Heart left ventricle (tissue), 16 donors: ENCODE results near the gene TTC6. TPM values are rescaled to one million over a fixed set of nuclear protein-coding genes. Genes with fewer than 3 reads are reported as not detected.

ENCODE experiments used
- ATAC-seq, 4 donors: fragments of 200-7000 bp; cut with Tn5 transposase; one replicate each; pipeline ENCODE4 v1.9.1; 2020 to 2022; ENCODE audit warnings: moderate library complexity in 4 of 4, mild to moderate bottlenecking in 3 of 4, moderate number of reproducible peaks in 1 of 4
- DNase-seq, 5 donors: peaks; one replicate each; pipeline ENCODE4 v3.0.0-alpha.2; 2020
- H3K27ac ChIP-seq, 12 donors: fragments of 200-600 bp; sonication (generic) in 4 of 12; one replicate each; pipeline versions ENCODE4 v1.5.0 to v1.8.0; 2016 to 2022; ENCODE audit warnings: mild to moderate bottlenecking in 2 of 12
- H3K27me3 ChIP-seq, 9 donors: fragments of 200-600 bp; sonication (generic) in 2 of 9; one replicate each; pipeline versions ENCODE4 v1.5.1 to v1.8.0; 2016 to 2022; ENCODE audit warnings: mild to moderate bottlenecking in 3 of 9
- H3K36me3 ChIP-seq, 9 donors: fragments of 200-600 bp; sonication (generic) in 2 of 9; one replicate each; pipeline versions ENCODE4 v1.5.0 to v1.8.0; 2018 to 2022; ENCODE audit warnings: mild to moderate bottlenecking in 2 of 9
- H3K4me1 ChIP-seq, 12 donors: fragments of 200-600 bp; sonication (generic) in 4 of 12; one replicate each; pipeline versions ENCODE4 v1.5.0 to v1.8.0; 2016 to 2022; ENCODE audit warnings: mild to moderate bottlenecking in 3 of 12
- H3K4me3 ChIP-seq, 12 donors: fragments of 200-600 bp; sonication (generic) in 4 of 12; one replicate each; pipeline versions ENCODE4 v1.5.0 to v1.8.0; 2017 to 2022; ENCODE audit warnings: mild to moderate bottlenecking in 9 of 12, moderate library complexity in 4 of 12
- H3K9me3 ChIP-seq, 12 donors: fragments of 200-600 bp; sonication (generic) in 4 of 12; one replicate each; pipeline versions ENCODE4 v1.5.0 to v1.8.0; 2016 to 2022; ENCODE audit warnings: mild to moderate bottlenecking in 1 of 12
- POLR2A ChIP-seq, 2 donors: fragments of 450-650 bp; IDR thresholded peaks; one replicate each; pipeline ENCODE4 v1.6.1; 2017; ENCODE audit warnings: antibody characterized with exemption in 2 of 2, mild to moderate bottlenecking in 2 of 2, moderate library complexity in 2 of 2
- WGBS, 4 donors: extraction: QIAGEN DNeasy Blood & Tissue Kit in 2 of 4; methylation state at CpG; one replicate each; pipeline versions ENCODE4 v1.1.5 to v1.1.7; 2013 to 2018; 5-methylcytosine and 5-hydroxymethylcytosine counted together
- intact Hi-C, 10 donors: fragments of 100-400 bp; cut with DNase I; formaldehyde crosslinking; loops; one replicate each; pipeline versions ENCODE4 v1.11.1 to v1.14.2; 2022
- polyA plus RNA-seq, 2 donors: library from polyadenylated mRNA; stranded (reverse); fragments of 200-250 nt; gene quantifications; one replicate each; pipeline ENCODE4 v1.2.3, GENCODE V29; 2013
- total RNA-seq, 9 donors: library from RNA; depleted of rRNA in 2 of 9; stranded (reverse); fragments of >200 nt in 2 of 9; fragmentation: NEBNext Ultra II Directional in 3 of 9; extraction: Animal tissue kit (Norgen Biotek cat#: 25700) in 3 of 9; gene quantifications; one replicate each; pipeline versions ENCODE4 v1.1.0 to v1.2.4, GENCODE V29; 2016 to 2023
- TF ChIP-seq, protein P1 (sequence below), 12 donors: fragments of 200-600 bp; sonication (generic) in 4 of 12; IDR thresholded peaks; one replicate each; pipeline versions ENCODE4 v1.5.0 to v1.8.0; 2018 to 2022; ENCODE audit warnings: antibody characterized with exemption in 12 of 12, mild to moderate bottlenecking in 5 of 12
- donor health status: ischemic (EF 13 %, LVEDD 7.1; RV severe dilation, severe dysfunction).
- donor health status: healthy with polysubstance abuse.
- donor health status: DM: no; HTN: yes; CAD: no.
- donor health status: DM: no; HTN: no; CAD: no.
- donor health status: ischemic (EF 25% LVEDD 6.9; RV normal size, moderate dysfunction).
- donor health status: ischemic (EF 25% LVEDD 5.7; RV mildly dilated, moderate dysfunction).
- donor health status: healthy.
- donor health status: DM: yes; HTN: yes; CAD: no.
- donor health status: ischemic (EF 35%, LVEDD 5.7; RV mildly dilated, moderate dysfunction).
- donor health status: nonischemic (EF 11% LVEDD 7.7; RV severe dilation, severe dysfunction).
- donor health status: DM: yes; HTN: yes; CAD: no.
- donor health status: PGD.
- donor health status: ischemic (EF 29% LVEDD 5.4; RV normal size, mild dysfunction).
- donor health status: nonischemic (EF 23%, LVEDD 6.1; RV moderate dilation, normal function).

TTC6 gene
- total and polyA plus RNA-seq, 11 donors: not detected

- ATAC-seq (peak in 1 of 4 donors; percentile 30), DNase-seq (no peak)
- intact Hi-C loops: loop anchor here in 4 of 10 donors (10.0 kb wide), 2 partner anchors 351 to 931 kb away; partner anchors contain the start of gene PAX9 (in 2 of the 4)
- Histone ChIP-seq H3K27ac (no peak overlapping the region), H3K9me3 (no peaks in the 10 kb centered on the region), H3K4me1 (peaks cover 0 to 67% (median 25%) of the 10 kb centered on the region in 12 donors), H3K36me3 (no peaks in the 10 kb centered on the region), H3K27me3 (peaks cover 79 to 98% (median 95%) of the 10 kb centered on the region in 9 donors), H3K4me3 (peak overlapping the region in 10 of 12 donors; percentile 11 to 46 (median 34))
- no peak for TF ChIP-seq POLR2A (IDR thresholded peaks at IDR 0.05)
- TF ChIP-seq, protein P1, sequence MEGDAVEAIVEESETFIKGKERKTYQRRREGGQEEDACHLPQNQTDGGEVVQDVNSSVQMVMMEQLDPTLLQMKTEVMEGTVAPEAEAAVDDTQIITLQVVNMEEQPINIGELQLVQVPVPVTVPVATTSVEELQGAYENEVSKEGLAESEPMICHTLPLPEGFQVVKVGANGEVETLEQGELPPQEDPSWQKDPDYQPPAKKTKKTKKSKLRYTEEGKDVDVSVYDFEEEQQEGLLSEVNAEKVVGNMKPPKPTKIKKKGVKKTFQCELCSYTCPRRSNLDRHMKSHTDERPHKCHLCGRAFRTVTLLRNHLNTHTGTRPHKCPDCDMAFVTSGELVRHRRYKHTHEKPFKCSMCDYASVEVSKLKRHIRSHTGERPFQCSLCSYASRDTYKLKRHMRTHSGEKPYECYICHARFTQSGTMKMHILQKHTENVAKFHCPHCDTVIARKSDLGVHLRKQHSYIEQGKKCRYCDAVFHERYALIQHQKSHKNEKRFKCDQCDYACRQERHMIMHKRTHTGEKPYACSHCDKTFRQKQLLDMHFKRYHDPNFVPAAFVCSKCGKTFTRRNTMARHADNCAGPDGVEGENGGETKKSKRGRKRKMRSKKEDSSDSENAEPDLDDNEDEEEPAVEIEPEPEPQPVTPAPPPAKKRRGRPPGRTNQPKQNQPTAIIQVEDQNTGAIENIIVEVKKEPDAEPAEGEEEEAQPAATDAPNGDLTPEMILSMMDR (IDR thresholded peaks at IDR 0.05): no peak
- 3 to 5% (median 4%) methylated on average over 45 to 46 of the region's 46 CpGs for WGBS, 4 donors
Measured at GRCh38 chr14:37595809-37596621, 586 bp downstream of the TTC6 start.

GRCh38 chr14:37596790-37597472 lies 1.5 kb downstream of the TTC6 start:
- Histone ChIP-seq H3K36me3 (no peaks in the 10 kb centered on the region), H3K9me3 (no peaks in the 10 kb centered on the region), H3K4me1 (peaks cover 0 to 61% (median 24%) of the 10 kb centered on the region in 12 donors), H3K27ac (no peak overlapping the region), H3K4me3 (no peak overlapping the region), H3K27me3 (peaks cover 79 to 98% (median 95%) of the 10 kb centered on the region in 9 donors)
- intact Hi-C loops: loop anchor here in 4 of 10 donors (10.0 kb wide), 2 partner anchors 352 to 932 kb away; partner anchors contain the start of gene PAX9 (in 2 of the 4)
- TF ChIP-seq, protein P1 (IDR thresholded peaks at IDR 0.05): no peak
- TF ChIP-seq POLR2A (IDR thresholded peaks at IDR 0.05): no peak
- ATAC-seq (no peak), DNase-seq (no peak)
- WGBS, 4 donors: 7 to 16% (median 9%) methylated on average over 7 of the region's 7 CpGs

DNA sequence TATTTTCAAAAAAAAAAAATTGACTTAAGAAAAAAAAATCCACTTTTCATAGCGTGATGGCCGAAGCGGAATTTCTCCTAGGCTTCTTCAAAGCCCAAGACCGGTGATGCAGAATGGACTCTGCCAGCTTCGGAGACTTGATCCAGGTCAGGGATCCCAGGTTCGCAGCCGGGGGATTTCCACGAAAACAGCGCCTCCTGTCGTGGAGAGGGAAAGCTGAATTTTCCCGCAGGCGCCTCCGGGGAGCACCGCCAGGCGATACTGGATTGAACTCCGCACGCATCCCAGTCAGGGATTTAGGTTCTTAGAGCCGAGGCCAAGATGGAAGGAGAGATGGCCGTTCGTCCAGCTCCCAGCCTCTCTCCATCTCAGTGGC lies 2.1 kb downstream of the TTC6 start:
- TF ChIP-seq POLR2A (IDR thresholded peaks at IDR 0.05): no peak
- TF ChIP-seq, protein P1 (IDR thresholded peaks at IDR 0.05): peak in 2 of 12 donors; percentile 4 to 7
- H3K4me1 ChIP-seq: peaks cover 0 to 55% (median 24%) of the 10 kb centered on the region in 12 donors
- WGBS, 4 donors: 3 to 7% (median 5%) methylated on average over 16 to 20 of the region's 20 CpGs
- peak in 1 of 5 donors; percentile 42 for DNase-seq
- no peak overlapping the region for H3K27ac ChIP-seq
- ATAC-seq: no peak
- H3K36me3 ChIP-seq: no peaks in the 10 kb centered on the region
- H3K4me3 ChIP-seq: peak overlapping the region in 1 of 12 donors; percentile 8
- peaks cover 77 to 98% (median 95%) of the 10 kb centered on the region in 9 donors for H3K27me3 ChIP-seq
- intact Hi-C loops: loop anchor here in 4 of 10 donors (10.0 kb wide), 2 partner anchors 353 to 933 kb away; partner anchors contain the start of gene PAX9 (in 2 of the 4)
- no peaks in the 10 kb centered on the region for H3K9me3 ChIP-seq
